K562 (cell line): Measurements from ENCODE around the gene ZNF155. TPM values are rescaled to one million over a fixed set of nuclear protein-coding genes. Genes with fewer than 3 reads are reported as not detected.

Experiments used
- ATAC-seq: fragments of 200-7000 bp; cut with Tn5 transposase; 3 replicates; pipeline ENCODE4 v1.9.1; 2020; ENCODE audit warnings: moderate library complexity
- BruUV-seq: library from RNA; stranded (reverse); fragments of 400-500 nt; replicated peaks from 2 replicates; lab custom pipeline; 2021; lab: Mats Ljungman, UMichigan
- CTCF ChIA-PET: fragments of 300-600 bp; formaldehyde crosslinking; extraction: SDS; loops from one replicate; lab custom pipeline; 2021; ENCODE audit warnings: low intra/inter-chr PET ratio; lab: Yijun Ruan, JAX
- POLR2A ChIA-PET: fragments of 300-600, 350-650 bp; sonication (Branson Sonifier 250); formaldehyde crosslinking; extraction: SDS; loops from one replicate; lab custom pipeline; 2021; ENCODE audit warnings: antibody characterized with exemption, inconsistent platforms; lab: Yijun Ruan, JAX
- DNase-seq, 4 experiments: peaks; one replicate each; pipeline versions ENCODE4 v3.0.0 to v3.0.0-alpha.2; 2011 to 2018; ENCODE audit warnings: low spot score in 3 of 4, mixed read lengths in 3 of 4; ENCODE audit errors: extremely low read depth in 1 of 4
- FAIRE-seq: peaks from 2 replicates; lab custom pipeline; 2011; peaks lifted over from hg19 to GRCh38; lab: Jason Lieb, UNC
- H2AFZ ChIP-seq: 2 replicates; pipeline ENCODE4 v1.6.0; 2011; ENCODE audit warnings: low read depth, low read length, control low read depth, inconsistent platforms
- H3K27ac ChIP-seq: fragments of 200-600 bp; 3 replicates; pipeline ENCODE4 v1.8.0; 2011; ENCODE audit warnings: low read depth, mild to moderate bottlenecking, control low read depth, inconsistent platforms, low read length, moderate library complexity, mixed read lengths; ENCODE audit errors: extremely low read depth
- H3K27me3 ChIP-seq, 2 experiments: fragments of 300-600 bp in 1 of 2; 2 replicates in 1 of 2; 3 replicates in 1 of 2; pipeline versions ENCODE4 v1.6.0 to v1.8.0; 2011; ENCODE audit warnings: inconsistent platforms in 2 of 2, low read length in 2 of 2, mild to moderate bottlenecking in 1 of 2, mixed read lengths in 1 of 2, moderate library complexity in 1 of 2; ENCODE audit not compliant: control insufficient read depth in 2 of 2, insufficient read depth in 2 of 2
- H3K36me3 ChIP-seq: fragments of 300-600 bp; 3 replicates; pipeline ENCODE4 v1.8.0; 2011; ENCODE audit warnings: mild to moderate bottlenecking, low read length, inconsistent platforms; ENCODE audit not compliant: control insufficient read depth, insufficient read depth
- H3K4me1 ChIP-seq, 2 experiments: fragments of 200-600 bp in 1 of 2; replicated peaks in 1 of 2; 2 replicates in 1 of 2; 3 replicates in 1 of 2; pipeline versions ENCODE4 v1.5.1 to v1.8.0; 2011; ENCODE audit warnings: inconsistent platforms in 2 of 2, low read length in 2 of 2, mild to moderate bottlenecking in 1 of 2, mixed read lengths in 1 of 2, moderate library complexity in 1 of 2; ENCODE audit not compliant: control insufficient read depth in 2 of 2, insufficient read depth in 2 of 2
- H3K4me2 ChIP-seq: 2 replicates; pipeline ENCODE4 v1.6.1; 2011; ENCODE audit warnings: low read length, control low read depth, inconsistent platforms, mixed read lengths; ENCODE audit not compliant: insufficient read depth
- H3K4me3 ChIP-seq: fragments of 200-600 bp; sonication (generic), shearing (Covaris generic); 2 replicates; pipeline ENCODE4 v1.5.1; 2016; ENCODE audit warnings: control low read depth, inconsistent platforms
- H3K79me2 ChIP-seq: fragments of 200-600 bp; 3 replicates; pipeline ENCODE4 v1.8.0; 2011; ENCODE audit warnings: low read length, inconsistent platforms; ENCODE audit not compliant: control insufficient read depth, insufficient read depth
- H3K9ac ChIP-seq, 2 experiments: 2 replicates each; pipeline versions ENCODE4 v1.6.0 to v1.6.1; 2011; ENCODE audit warnings: low read depth in 2 of 2, low read length in 2 of 2, control low read depth in 1 of 2, inconsistent platforms in 1 of 2, mild to moderate bottlenecking in 1 of 2, mixed read lengths in 1 of 2; ENCODE audit not compliant: insufficient read depth in 1 of 2
- H3K9me1 ChIP-seq: one replicate; pipeline ENCODE4 v1.6.0; 2011; ENCODE audit warnings: inconsistent platforms, mild to moderate bottlenecking, low read length, moderate library complexity; ENCODE audit not compliant: control insufficient read depth, insufficient read depth
- H3K9me3 ChIP-seq: replicated peaks from 2 replicates; pipeline ENCODE4 v1.5.1; 2011; ENCODE audit warnings: low read depth, low read length, inconsistent platforms; ENCODE audit not compliant: control insufficient read depth, insufficient read depth
- H4K20me1 ChIP-seq: replicated peaks from 2 replicates; pipeline ENCODE4 v1.6.1; 2011; ENCODE audit warnings: low read length, inconsistent platforms, mixed read lengths; ENCODE audit not compliant: control insufficient read depth, insufficient read depth
- RBFOX2 ChIP-seq: fragments of 200-400 bp; formaldehyde crosslinking; IDR thresholded peaks from 2 replicates; pipeline ENCODE4 v1.6.1; 2017; ENCODE audit warnings: low read depth, mild to moderate bottlenecking, low read length, moderate library complexity
- RBM25 ChIP-seq: fragments of 200-400 bp; formaldehyde crosslinking; IDR thresholded peaks from 2 replicates; pipeline ENCODE4 v1.6.1; 2018; ENCODE audit warnings: low read length, low read depth, moderate library complexity; ENCODE audit not compliant: severe bottlenecking
- RNF219 ChIP-seq: fragments of 250-450 bp; sonication (Bioruptor Pico); IDR thresholded peaks from 2 replicates; pipeline ENCODE4 v1.5.0; 2022; ENCODE audit warnings: mild to moderate bottlenecking
- TRIM28 ChIP-seq: fragments of 450-650 bp; IDR thresholded peaks from 2 replicates; pipeline ENCODE4 v1.6.1; 2017
- ZNF184 ChIP-seq: sonication (generic); formaldehyde crosslinking; IDR thresholded peaks from 2 replicates; pipeline ENCODE4 v1.5.0; 2020; ENCODE audit warnings: missing genetic modification reagents
- WGBS: fragments of 100-300 bp; shearing (Covaris generic); methylation state at CpG from one replicate; pipeline ENCODE4 v1.1.6; 2016; ENCODE audit warnings: low coverage, mixed read lengths; ENCODE audit not compliant: insufficient coverage; ENCODE audit errors: missing lambda C conversion rate; 5-methylcytosine and 5-hydroxymethylcytosine counted together
- in situ Hi-C: fragments of 300-500 bp; cut with MboI; formaldehyde crosslinking; loops from 4 replicates; pipeline ENCODE4 v1.15.0; 2018; ENCODE audit warnings: inconsistent platforms, mixed read lengths
- intact Hi-C: fragments of 100-400 bp; cut with micrococcal nuclease; formaldehyde crosslinking; loops from 2 replicates; pipeline ENCODE4 v1.14.2; 2022
- polyA plus RNA-seq, 8 experiments: library from polyadenylated mRNA; depleted of rRNA in 4 of 8; stranded (reverse) in 5 of 8; unstranded in 3 of 8; fragments of >200 nt; fragmentation: Nextera tagmentation in 2 of 8; fragmentation: Illumina TruSeq in 1 of 8; extraction: Ambion mirVana in 2 of 8; extraction: Trizol in 1 of 8; gene quantifications; 2 replicates each; pipeline versions ENCODE4 v1.2.1 to v1.2.3, GENCODE V29; 2011 to 2014; ENCODE audit warnings: inconsistent platforms in 1 of 8, missing spikeins in 1 of 8
- total RNA-seq, 7 experiments: library from RNA; depleted of rRNA in 6 of 7; stranded (reverse); fragments of >200 nt in 6 of 7; fragmentation: Illumina TruSeq in 2 of 7; extraction: Trizol in 2 of 7; gene quantifications; 2 replicates each; pipeline versions ENCODE4 v1.2.1 to v1.2.3, GENCODE V29; 2011 to 2021; ENCODE audit warnings: low replicate concordance in 1 of 7

Gene ZNF155
- total and polyA plus RNA-seq, 9 of the 15 experiments (the other 6 are each of a cell fraction or from before 2014, with no cell fraction given) = 0.09 to 0.76 (median 0.37) TPM

DNA sequence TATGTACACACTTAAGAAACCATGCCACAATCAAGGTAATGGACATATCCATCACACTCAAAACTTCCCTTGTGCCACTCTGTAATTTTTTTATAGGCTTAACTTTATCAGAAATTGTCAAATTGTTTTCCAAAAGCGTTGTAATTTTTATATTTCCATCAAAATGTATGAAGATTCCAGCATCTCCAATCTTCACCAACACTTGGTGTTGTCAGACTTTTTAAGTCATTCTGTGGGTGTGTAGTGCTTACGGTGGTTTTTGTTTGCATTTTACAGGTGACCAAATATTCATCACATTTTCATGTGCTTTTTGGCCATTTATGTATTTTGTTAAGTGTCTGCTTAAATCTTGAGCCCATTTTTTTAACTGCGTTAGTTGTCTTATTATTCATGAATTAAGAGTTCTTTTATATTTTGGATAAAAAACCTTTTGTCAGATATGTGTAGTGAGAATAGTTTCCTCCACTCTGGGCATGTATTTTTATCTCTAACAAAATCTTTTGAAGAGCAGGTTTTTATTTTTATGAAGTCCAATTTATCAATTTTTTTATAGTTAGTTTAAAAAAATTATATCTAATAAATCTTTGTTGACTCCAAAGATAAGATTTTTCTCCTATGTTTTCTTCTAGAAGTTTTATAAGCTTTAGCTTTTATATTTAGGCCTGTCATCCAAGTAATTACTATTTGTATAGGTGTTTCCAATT, 44.3 kb upstream of the ZNF155 start:
- peaks cover 4% of the 10 kb centered on the region; the same call in 1 of the 2 replicates for H3K9me3 ChIP-seq
- no peaks in the 10 kb centered on the region for H3K27me3 ChIP-seq
- no peaks in the 10 kb centered on the region for H3K4me1 ChIP-seq
- intact Hi-C loops = no loop called here
- BruUV-seq = no TSS peak
- no peaks in the 10 kb centered on the region for H4K20me1 ChIP-seq
- ATAC-seq (no peak), FAIRE-seq (no peak), DNase-seq (no peak)
- 20% methylated on average over 3 of the region's 3 CpGs for WGBS
- no peak overlapping the region for H3K4me3 ChIP-seq
- in situ Hi-C loops = no loop called here
- 0 out of 3 replicates have a peak, but pooled peaks cover under 1% of the 10 kb centered on the region for H3K79me2 ChIP-seq
- CTCF ChIA-PET = no interaction called here
- no peak overlapping the region for H3K27ac ChIP-seq
- H3K36me3 ChIP-seq = no peaks in the 10 kb centered on the region
- H3K9me1 ChIP-seq = no peaks in the 10 kb centered on the region
- H3K4me2 ChIP-seq = no peak overlapping the region
- no peak overlapping the region for H2AFZ ChIP-seq
- TF ChIP-seq ZNF184 (peak; percentile 93), RBFOX2 (no peak), TRIM28 (0 out of 2 replicates have a peak, but pooled peaks have one; percentile 19), RNF219 (CRISPR knock-in tag) (no peak), RBM25 (peak; percentile 81)
- H3K9ac ChIP-seq = no peak overlapping the region
- POLR2A ChIA-PET = no interaction called here
